Activated T-cell treated with anti-CD3 and anti-CD28 coated beads for 1 hour (primary cell): ENCODE results near the gene ATF7IP.
"Not testable (repeated sequence)": the region's sequence is repeated elsewhere in the genome, so short reads cannot be mapped to it uniquely, and the experiment has no call there.

Experiments used
- DNase-seq: peaks from one replicate; pipeline ENCODE4 v3.0.0-alpha.2; 2020; ENCODE audit warnings: low read depth

Gene ATF7IP

GRCh38 chr12:14365294-14366208, at the start of gene ATF7IP:
Gene ATF7IP, plus strand, starts transcription at chr12:14365682. Its CDS starts 58,234 bp downstream, at chr12:14423916.
- peak; percentile 88 for DNase-seq

- DNase-seq = no peak
Measured at GRCh38 chr12:14317362-14318146, 47.9 kb upstream of the ATF7IP start.

GRCh38 chr12:14319704-14320427, 45.6 kb upstream of the ATF7IP start:
- not testable (repeated sequence) for DNase-seq

GRCh38 chr12:14322403-14322802, 43.1 kb upstream of the ATF7IP start:
- no peak for DNase-seq

- DNase-seq = no peak
Measured at GRCh38 chr12:14325716-14326343, 39.7 kb upstream of the ATF7IP start.

- DNase-seq = no peak
Measured at GRCh38 chr12:14326699-14327098, 38.8 kb upstream of the ATF7IP start.

GRCh38 chr12:14327711-14328110, 37.8 kb upstream of the ATF7IP start:
- no peak for DNase-seq

- DNase-seq = no peak
Measured at GRCh38 chr12:14332482-14332881, 33.0 kb upstream of the ATF7IP start.

GRCh38 chr12:14340371-14340770, 25.1 kb upstream of the ATF7IP start:
- DNase-seq = no peak

GRCh38 chr12:14351524-14351923, 14.0 kb upstream of the ATF7IP start:
- DNase-seq = not testable (repeated sequence)

GRCh38 chr12:14352066-14352465, 13.4 kb upstream of the ATF7IP start:
- DNase-seq = not testable (repeated sequence)

GRCh38 chr12:14354665-14355064, 10.8 kb upstream of the ATF7IP start:
- DNase-seq = not testable (repeated sequence)

GRCh38 chr12:14356147-14356546, 9.3 kb upstream of the ATF7IP start:
- no peak for DNase-seq

- no peak for DNase-seq
Measured at GRCh38 chr12:14357486-14357885, 8.0 kb upstream of the ATF7IP start.

GRCh38 chr12:14362352-14362751, 3.1 kb upstream of the ATF7IP start:
- no peak for DNase-seq

GRCh38 chr12:14364583-14365271, 755 bp upstream of the ATF7IP start:
- DNase-seq = no peak

- DNase-seq = no peak
Measured at GRCh38 chr12:14366209-14367039, 942 bp downstream of the ATF7IP start.

- no peak for DNase-seq
Measured at GRCh38 chr12:14367040-14367661, 1.7 kb downstream of the ATF7IP start.

GRCh38 chr12:14369311-14369710, 3.8 kb downstream of the ATF7IP start:
- DNase-seq = no peak

GRCh38 chr12:14373217-14373616, 7.7 kb downstream of the ATF7IP start:
- DNase-seq = no peak
